Measurements from ENCODE around the gene CAPS.

Gene CAPS

GRCh38 chr19:5935473-5936291 is 21.6 kb downstream of the CAPS start:
- TF ChIP-seq SPI1 (IDR thresholded peaks at IDR 0.05; ENCODE audit: borderline replicate concordance, low read depth) (no peak), POLR2AphosphoS5 (IDR thresholded peaks at IDR 0.05; ENCODE audit: low read depth) (no peak), GABPA (IDR thresholded peaks at IDR 0.05; ENCODE audit: low read depth) (no peak), CTCF (IDR thresholded peaks at IDR 0.05; ENCODE audit: insufficient read depth, low read length) (no peak)
- TF ChIP-seq, protein P1, sequence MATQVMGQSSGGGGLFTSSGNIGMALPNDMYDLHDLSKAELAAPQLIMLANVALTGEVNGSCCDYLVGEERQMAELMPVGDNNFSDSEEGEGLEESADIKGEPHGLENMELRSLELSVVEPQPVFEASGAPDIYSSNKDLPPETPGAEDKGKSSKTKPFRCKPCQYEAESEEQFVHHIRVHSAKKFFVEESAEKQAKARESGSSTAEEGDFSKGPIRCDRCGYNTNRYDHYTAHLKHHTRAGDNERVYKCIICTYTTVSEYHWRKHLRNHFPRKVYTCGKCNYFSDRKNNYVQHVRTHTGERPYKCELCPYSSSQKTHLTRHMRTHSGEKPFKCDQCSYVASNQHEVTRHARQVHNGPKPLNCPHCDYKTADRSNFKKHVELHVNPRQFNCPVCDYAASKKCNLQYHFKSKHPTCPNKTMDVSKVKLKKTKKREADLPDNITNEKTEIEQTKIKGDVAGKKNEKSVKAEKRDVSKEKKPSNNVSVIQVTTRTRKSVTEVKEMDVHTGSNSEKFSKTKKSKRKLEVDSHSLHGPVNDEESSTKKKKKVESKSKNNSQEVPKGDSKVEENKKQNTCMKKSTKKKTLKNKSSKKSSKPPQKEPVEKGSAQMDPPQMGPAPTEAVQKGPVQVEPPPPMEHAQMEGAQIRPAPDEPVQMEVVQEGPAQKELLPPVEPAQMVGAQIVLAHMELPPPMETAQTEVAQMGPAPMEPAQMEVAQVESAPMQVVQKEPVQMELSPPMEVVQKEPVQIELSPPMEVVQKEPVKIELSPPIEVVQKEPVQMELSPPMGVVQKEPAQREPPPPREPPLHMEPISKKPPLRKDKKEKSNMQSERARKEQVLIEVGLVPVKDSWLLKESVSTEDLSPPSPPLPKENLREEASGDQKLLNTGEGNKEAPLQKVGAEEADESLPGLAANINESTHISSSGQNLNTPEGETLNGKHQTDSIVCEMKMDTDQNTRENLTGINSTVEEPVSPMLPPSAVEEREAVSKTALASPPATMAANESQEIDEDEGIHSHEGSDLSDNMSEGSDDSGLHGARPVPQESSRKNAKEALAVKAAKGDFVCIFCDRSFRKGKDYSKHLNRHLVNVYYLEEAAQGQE (IDR thresholded peaks at IDR 0.05; ENCODE audit: insufficient replicate concordance, low read depth) = no peak
- H3K4me3 ChIP-seq (replicated peaks; ENCODE audit: insufficient read depth, low read length) = no peak overlapping the region
- H3K27me3 ChIP-seq (ENCODE audit: insufficient read depth, poor library complexity, severe bottlenecking) = no peaks in the 10 kb centered on the region
- no peak for DNase-seq (ENCODE audit: low read depth in 1 of 2, low spot score in 1 of 2)
- no peak overlapping the region for H3K27ac ChIP-seq (replicated peaks)

- Histone ChIP-seq H3K27me3 (ENCODE audit: insufficient read depth, poor library complexity, severe bottlenecking) (no peaks in the 10 kb centered on the region), H3K4me3 (replicated peaks; ENCODE audit: insufficient read depth, low read length) (no peak overlapping the region), H3K27ac (replicated peaks) (no peak overlapping the region)
- TF ChIP-seq SPI1 (IDR thresholded peaks at IDR 0.05; ENCODE audit: borderline replicate concordance, low read depth) = no peak
- TF ChIP-seq POLR2AphosphoS5 (IDR thresholded peaks at IDR 0.05; ENCODE audit: low read depth) = no peak
- no peak for TF ChIP-seq CTCF (IDR thresholded peaks at IDR 0.05; ENCODE audit: insufficient read depth, low read length)
- TF ChIP-seq GABPA (IDR thresholded peaks at IDR 0.05; ENCODE audit: low read depth) = no peak
- TF ChIP-seq, protein P1 (IDR thresholded peaks at IDR 0.05; ENCODE audit: insufficient replicate concordance, low read depth) = no peak
- no peak for DNase-seq (ENCODE audit: low read depth in 1 of 2, low spot score in 1 of 2)
These were observed 22.2 kb downstream of the CAPS start for GRCh38 chr19:5936292-5936592.

DNA sequence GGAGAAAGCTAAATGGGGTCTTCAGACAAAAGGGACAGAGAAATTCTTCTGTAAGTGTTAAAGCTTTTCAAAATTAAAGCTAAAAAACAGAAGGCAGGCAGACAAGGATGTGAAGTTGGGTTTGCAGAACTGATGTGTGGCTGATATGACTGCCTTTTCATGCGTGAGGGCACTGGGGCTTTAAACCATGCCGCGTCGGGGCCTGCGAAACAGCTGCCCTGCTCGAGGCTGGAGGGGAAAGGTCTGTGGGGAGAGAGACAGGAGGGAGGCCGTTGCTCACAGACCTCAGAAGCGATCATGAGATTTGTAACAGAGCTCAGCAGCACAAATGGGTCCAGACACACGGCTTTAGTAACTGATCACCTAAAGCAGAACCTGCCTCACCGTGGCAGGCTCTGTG is 23.5 kb downstream of the CAPS start:
- DNase-seq (ENCODE audit: low read depth in 1 of 2, low spot score in 1 of 2) = no peak
- Histone ChIP-seq H3K27ac (replicated peaks) (no peak overlapping the region), H3K4me3 (replicated peaks; ENCODE audit: insufficient read depth, low read length) (no peak overlapping the region), H3K27me3 (ENCODE audit: insufficient read depth, poor library complexity, severe bottlenecking) (no peaks in the 10 kb centered on the region)
- TF ChIP-seq SPI1 (IDR thresholded peaks at IDR 0.05; ENCODE audit: borderline replicate concordance, low read depth) (no peak), POLR2AphosphoS5 (IDR thresholded peaks at IDR 0.05; ENCODE audit: low read depth) (no peak), GABPA (IDR thresholded peaks at IDR 0.05; ENCODE audit: low read depth) (no peak)

- no peak for DNase-seq (ENCODE audit: low read depth in 1 of 2, low spot score in 1 of 2)
- H3K4me3 ChIP-seq (replicated peaks; ENCODE audit: insufficient read depth, low read length) = no peak overlapping the region
- H3K27ac ChIP-seq (replicated peaks) = no peak overlapping the region
- TF ChIP-seq POLR2AphosphoS5 (IDR thresholded peaks at IDR 0.05; ENCODE audit: low read depth) = no peak
- TF ChIP-seq, protein P1 (IDR thresholded peaks at IDR 0.05; ENCODE audit: insufficient replicate concordance, low read depth) = no peak
- TF ChIP-seq GABPA (IDR thresholded peaks at IDR 0.05; ENCODE audit: low read depth) = no peak
- TF ChIP-seq CTCF (IDR thresholded peaks at IDR 0.05; ENCODE audit: insufficient read depth, low read length) = no peak
- no peak for TF ChIP-seq SPI1 (IDR thresholded peaks at IDR 0.05; ENCODE audit: borderline replicate concordance, low read depth)
- H3K27me3 ChIP-seq (ENCODE audit: insufficient read depth, poor library complexity, severe bottlenecking) = no peaks in the 10 kb centered on the region
These were observed 26.5 kb downstream of the CAPS start for GRCh38 chr19:5940260-5941208.
